Transverse colon (tissue), 4 donors: ENCODE data around the gene CRYAB. TPM values are rescaled to one million over a fixed set of nuclear protein-coding genes. Genes with fewer than 3 reads are reported as not detected.
"Not testable (repeated sequence)": the region's sequence is repeated elsewhere in the genome, so short reads cannot be mapped to it uniquely, and the experiment has no call there.

Experiments used
- DNase-seq: peaks from one replicate; pipeline ENCODE4 v3.0.0-alpha.2; 2019
- H3K27ac ChIP-seq, 4 donors: fragments of 200-600 bp; sonication (generic); 2 replicates each; pipeline ENCODE4 v1.5.1; 2016 to 2018; ENCODE audit warnings: inconsistent platforms in 4 of 4
- H3K27me3 ChIP-seq: fragments of 200-600 bp; sonication (generic); 2 replicates; pipeline ENCODE4 v1.5.1; 2017; ENCODE audit warnings: inconsistent platforms
- H3K36me3 ChIP-seq, 4 donors: fragments of 200-600 bp; sonication (generic); 2 replicates each; pipeline ENCODE4 v1.5.1; 2017 to 2019; ENCODE audit warnings: inconsistent platforms in 4 of 4
- H3K4me1 ChIP-seq, 4 donors: fragments of 200-600 bp; sonication (generic); 2 replicates each; pipeline ENCODE4 v1.5.1; 2017 to 2020; ENCODE audit warnings: inconsistent platforms in 4 of 4
- H3K4me3 ChIP-seq, 4 donors: fragments of 200-600 bp; sonication (generic); 1 replicate in 1 of 4; 2 replicates in 3 of 4; pipeline versions ENCODE4 v1.5.1 to v1.6.1; 2017 to 2019; ENCODE audit warnings: inconsistent platforms in 4 of 4
- H3K9me3 ChIP-seq, 2 donors: fragments of 200-600 bp; sonication (generic); 2 replicates each; pipeline ENCODE4 v1.5.1; 2017 to 2019; ENCODE audit warnings: inconsistent platforms in 2 of 2
- EP300 ChIP-seq: sonication (generic); formaldehyde crosslinking; IDR thresholded peaks from one replicate; pipeline ENCODE4 v1.6.1; 2017; ENCODE audit warnings: antibody characterized with exemption, low read depth
- POLR2A ChIP-seq: fragments of 450-650 bp; IDR thresholded peaks from one replicate; pipeline ENCODE4 v1.6.1; 2016; ENCODE audit warnings: antibody characterized with exemption, mild to moderate bottlenecking, moderate library complexity
- POLR2AphosphoS5 ChIP-seq, 3 donors: sonication (generic); formaldehyde crosslinking; IDR thresholded peaks; one replicate each; pipeline ENCODE4 v1.6.1; 2016; ENCODE audit warnings: antibody characterized with exemption in 3 of 3
- WGBS, 2 donors: methylation state at CpG; one replicate each; pipeline ENCODE4 v1.1.5; 2018; ENCODE audit warnings: low coverage in 1 of 2; 5-methylcytosine and 5-hydroxymethylcytosine counted together
- in situ Hi-C, 4 donors: fragments of 200-750 bp; cut with MboI; loops; one replicate each; pipeline versions ENCODE4 v1.15.0 to v1.15.1; 2017; ENCODE audit warnings: low sequenced_read_pairs in 3 of 4, low pct_ligation_motif_present in 1 of 4, low pct_unique_long_range_greater_than_20kb in 1 of 4
- intact Hi-C: fragments of 100-400 bp; cut with DNase I; formaldehyde crosslinking; loops from one replicate; pipeline ENCODE4 v1.15.1; 2023; ENCODE audit warnings: low total_unique reads
- total RNA-seq, 4 donors: library from RNA; depleted of rRNA; stranded (reverse); fragments of >200 nt; gene quantifications; one replicate each; pipeline ENCODE4 v1.1.0, GENCODE V29; 2016
- TF ChIP-seq, protein P1 (sequence below), 5 experiments: fragments of 200-600 bp in 3 of 5; fragments of 450-650 bp in 2 of 5; sonication (generic) in 3 of 5; IDR thresholded peaks; 1 replicate in 2 of 5; 2 replicates in 3 of 5; pipeline ENCODE4 v1.5.1; 2016 to 2017; ENCODE audit warnings: antibody characterized with exemption in 5 of 5, inconsistent platforms in 3 of 5, mild to moderate bottlenecking in 2 of 5, moderate library complexity in 1 of 5

CRYAB gene
- total RNA-seq, 4 donors from 2014 or later, result 38.0 to 112 (median 68.2) TPM

GRCh38 chr11:111936040-111936540 lies 24.5 kb upstream of the CRYAB start:
- in situ Hi-C loops, result loop anchor here in 1 of 4 donors (10.0 kb wide), 2 partner anchors 49 to 139 kb away; partner anchors contain the start of genes NKAPD1 and PIH1D2
- intact Hi-C loops, result loop anchor here (5.0 kb wide), 1 partner anchor 41 kb away; no protein-coding TSS in a partner anchor
- TF ChIP-seq POLR2A, result no peak
- TF ChIP-seq EP300, result no peak
- no peak for TF ChIP-seq POLR2AphosphoS5 (IDR thresholded peaks at IDR 0.05)
- TF ChIP-seq, protein P1, sequence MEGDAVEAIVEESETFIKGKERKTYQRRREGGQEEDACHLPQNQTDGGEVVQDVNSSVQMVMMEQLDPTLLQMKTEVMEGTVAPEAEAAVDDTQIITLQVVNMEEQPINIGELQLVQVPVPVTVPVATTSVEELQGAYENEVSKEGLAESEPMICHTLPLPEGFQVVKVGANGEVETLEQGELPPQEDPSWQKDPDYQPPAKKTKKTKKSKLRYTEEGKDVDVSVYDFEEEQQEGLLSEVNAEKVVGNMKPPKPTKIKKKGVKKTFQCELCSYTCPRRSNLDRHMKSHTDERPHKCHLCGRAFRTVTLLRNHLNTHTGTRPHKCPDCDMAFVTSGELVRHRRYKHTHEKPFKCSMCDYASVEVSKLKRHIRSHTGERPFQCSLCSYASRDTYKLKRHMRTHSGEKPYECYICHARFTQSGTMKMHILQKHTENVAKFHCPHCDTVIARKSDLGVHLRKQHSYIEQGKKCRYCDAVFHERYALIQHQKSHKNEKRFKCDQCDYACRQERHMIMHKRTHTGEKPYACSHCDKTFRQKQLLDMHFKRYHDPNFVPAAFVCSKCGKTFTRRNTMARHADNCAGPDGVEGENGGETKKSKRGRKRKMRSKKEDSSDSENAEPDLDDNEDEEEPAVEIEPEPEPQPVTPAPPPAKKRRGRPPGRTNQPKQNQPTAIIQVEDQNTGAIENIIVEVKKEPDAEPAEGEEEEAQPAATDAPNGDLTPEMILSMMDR (IDR thresholded peaks at IDR 0.05), result no peak
- DNase-seq, result no peak
- WGBS, 2 donors, result 44 to 71% methylated on average over 1 to 3 of the region's 3 CpGs
- H3K4me3 ChIP-seq, result peak overlapping the region in 3 of 4 donors; percentile 58 to 75 (median 68)
- H3K36me3 ChIP-seq, result no peaks in the 10 kb centered on the region
- H3K27me3 ChIP-seq, result no peaks in the 10 kb centered on the region
- peaks cover 10 to 47% (median 30%) of the 10 kb centered on the region in 4 donors for H3K4me1 ChIP-seq
- peak overlapping the region; percentile 78 to 90 (median 83) for H3K27ac ChIP-seq
- no peaks in the 10 kb centered on the region for H3K9me3 ChIP-seq

- intact Hi-C loops (loop anchor here (5.0 kb wide), 1 partner anchor 42 kb away; no protein-coding TSS in a partner anchor), in situ Hi-C loops (loop anchor here in 1 of 4 donors (10.0 kb wide), 2 partner anchors 49 to 139 kb away; partner anchors contain the start of genes NKAPD1 and PIH1D2)
- TF ChIP-seq, protein P1 (IDR thresholded peaks at IDR 0.05), result no peak
- TF ChIP-seq POLR2A, result no peak
- TF ChIP-seq POLR2AphosphoS5 (IDR thresholded peaks at IDR 0.05), result no peak
- no peak for TF ChIP-seq EP300
- Histone ChIP-seq H3K27me3 (no peaks in the 10 kb centered on the region), H3K4me1 (peaks cover 10 to 47% (median 30%) of the 10 kb centered on the region in 4 donors), H3K36me3 (no peaks in the 10 kb centered on the region), H3K4me3 (no peak overlapping the region), H3K9me3 (no peaks in the 10 kb centered on the region), H3K27ac (peak overlapping the region; percentile 78 to 90 (median 83))
- no peak for DNase-seq
- 38 to 71% methylated on average over 2 to 4 of the region's 4 CpGs for WGBS, 2 donors
Measured at GRCh38 chr11:111935317-111936039, 23.9 kb upstream of the CRYAB start.

- TF ChIP-seq, protein P1 (IDR thresholded peaks at IDR 0.05), result no peak
- TF ChIP-seq POLR2AphosphoS5 (IDR thresholded peaks at IDR 0.05) (no peak), EP300 (no peak), POLR2A (no peak)
- H3K27me3 ChIP-seq, result no peaks in the 10 kb centered on the region
- intact Hi-C loops (no loop called here), in situ Hi-C loops (loop anchor here in 1 of 4 donors (10.0 kb wide), 2 partner anchors 50 to 140 kb away; partner anchors contain the start of genes NKAPD1 and PIH1D2)
- peak overlapping the region in 1 of 4 donors; percentile 90 for H3K27ac ChIP-seq
- H3K4me3 ChIP-seq, result no peak overlapping the region
- WGBS, 2 donors, result 86 to 96% methylated on average over 1 of the region's 1 CpG
- H3K36me3 ChIP-seq, result no peaks in the 10 kb centered on the region
- DNase-seq, result no peak
- peaks cover 10 to 41% (median 28%) of the 10 kb centered on the region in 4 donors for H3K4me1 ChIP-seq
- no peaks in the 10 kb centered on the region for H3K9me3 ChIP-seq
Measured at GRCh38 chr11:111934306-111934705, 22.7 kb upstream of the CRYAB start.

DNA sequence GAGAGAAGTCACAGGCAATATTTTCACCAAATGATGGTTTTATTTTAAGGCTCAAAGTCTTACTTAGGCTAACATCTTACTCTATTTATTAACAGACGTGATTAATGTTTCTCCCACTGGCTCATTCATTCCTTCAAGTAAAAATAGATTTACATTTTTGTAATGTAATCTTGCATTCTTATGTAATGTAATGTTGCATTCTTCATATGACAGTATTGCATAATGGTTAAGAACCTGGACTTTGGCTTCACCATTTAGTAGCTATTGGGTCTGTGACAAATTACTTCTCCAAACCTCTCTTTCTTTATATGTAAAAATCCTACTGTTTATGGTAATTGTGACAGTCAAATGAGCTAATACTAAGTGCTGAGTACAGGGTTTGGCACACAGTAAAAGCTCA lies 22.3 kb upstream of the CRYAB start:
- Histone ChIP-seq H3K27ac (no peak overlapping the region), H3K4me1 (peaks cover 10 to 37% (median 27%) of the 10 kb centered on the region in 4 donors), H3K4me3 (no peak overlapping the region), H3K36me3 (no peaks in the 10 kb centered on the region), H3K9me3 (no peaks in the 10 kb centered on the region), H3K27me3 (no peaks in the 10 kb centered on the region)
- in situ Hi-C loops (loop anchor here in 1 of 4 donors (10.0 kb wide), 2 partner anchors 51 to 141 kb away; partner anchors contain the start of genes NKAPD1 and PIH1D2), intact Hi-C loops (no loop called here)
- 78 to 80% methylated on average over 1 of the region's 1 CpG for WGBS, 2 donors
- DNase-seq, result no peak
- TF ChIP-seq POLR2A, result no peak

GRCh38 chr11:111933176-111933575 lies 21.6 kb upstream of the CRYAB start:
- DNase-seq, H3K4me3 ChIP-seq, H3K27me3 ChIP-seq, H3K36me3 ChIP-seq, H3K27ac ChIP-seq, H3K9me3 ChIP-seq, intact Hi-C loops: not testable (repeated sequence)
- H3K4me1 ChIP-seq, result peaks cover 4 to 30% (median 22%) of the 10 kb centered on the region in 4 donors
- in situ Hi-C loops, result loop anchor here in 1 of 4 donors (10.0 kb wide), 2 partner anchors 52 to 142 kb away; partner anchors contain the start of genes NKAPD1 and PIH1D2
- 96 to 100% methylated on average over 4 to 14 of the region's 14 CpGs for WGBS, 2 donors
